Renal pelvis (tissue), 4 donors: ENCODE data around the gene ADAMTSL5. TPM values are rescaled to one million over a fixed set of nuclear protein-coding genes. Genes with fewer than 3 reads are reported as not detected.
"Not testable (repeated sequence)": the region's sequence is repeated elsewhere in the genome, so short reads cannot be mapped to it uniquely, and the experiment has no call there.

ENCODE experiments used
- DNase-seq: peaks from one replicate; pipeline ENCODE4 v3.0.0-alpha.2; 2013
- polyA plus RNA-seq, 3 donors: library from polyadenylated mRNA; unstranded; fragments of 120-200 nt; gene quantifications; one replicate each; pipeline ENCODE4 v1.2.1, GENCODE V29; 2013; ENCODE audit not compliant: insufficient read length in 3 of 3

The ADAMTSL5 gene
- polyA plus RNA-seq, 3 donors = 0.47 to 1.4 (median 0.78) TPM

DNA sequence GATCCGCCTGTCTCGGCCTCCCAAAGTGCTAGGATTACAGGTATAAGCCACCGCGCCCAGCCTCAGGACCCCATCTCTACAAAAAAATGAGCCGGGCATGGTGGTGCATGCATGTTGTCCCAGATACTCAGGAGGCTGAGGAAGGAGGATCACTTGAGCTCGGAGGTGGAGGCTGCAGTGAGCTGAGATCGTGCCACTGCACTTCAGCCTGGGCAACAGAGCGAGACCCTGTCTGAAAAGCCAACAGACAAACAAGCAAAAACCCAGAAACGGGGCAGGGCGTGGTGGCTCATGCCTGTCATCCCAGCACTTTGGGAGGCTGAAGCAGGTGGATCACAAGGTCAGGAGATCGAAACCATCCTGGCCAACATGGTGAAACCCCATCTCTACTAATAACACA, 18.0 kb upstream of the ADAMTSL5 start:
- not testable (repeated sequence) for DNase-seq

- no peak for DNase-seq
Measured at GRCh38 chr19:1529430-1529816, 16.6 kb upstream of the ADAMTSL5 start.

- no peak for DNase-seq
Measured at GRCh38 chr19:1528596-1529429, 16.0 kb upstream of the ADAMTSL5 start.

DNA sequence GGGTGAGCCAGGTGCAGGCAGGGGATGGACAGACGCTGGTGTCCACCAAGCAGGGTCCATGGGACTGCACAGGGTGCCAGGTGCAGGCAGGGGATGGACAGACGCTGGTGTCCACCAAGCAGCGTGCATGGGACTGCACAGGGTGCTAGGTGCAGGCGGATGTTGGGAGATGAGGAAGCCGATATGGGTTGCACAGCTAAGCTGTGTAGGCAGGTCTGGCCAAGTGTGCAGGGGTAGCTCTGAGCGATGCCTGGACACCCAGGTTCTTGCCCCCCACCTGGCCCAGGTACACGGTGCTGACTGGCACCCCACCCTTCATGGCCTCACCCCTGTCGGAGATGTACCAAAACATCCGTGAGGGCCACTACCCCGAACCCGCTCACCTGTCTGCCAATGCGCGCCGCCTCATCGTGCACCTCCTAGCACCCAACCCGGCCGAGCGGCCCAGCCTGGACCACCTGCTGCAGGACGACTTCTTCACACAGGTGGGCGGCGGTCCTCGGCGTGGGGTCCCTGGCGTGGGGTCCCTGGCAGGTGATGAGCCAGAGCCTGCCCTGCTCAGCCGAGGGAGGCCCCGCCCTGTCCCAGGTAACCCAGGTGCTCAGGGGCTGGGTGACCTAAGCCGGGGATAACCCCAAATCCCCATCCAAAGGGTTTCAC, 15.0 kb upstream of the ADAMTSL5 start:
- no peak for DNase-seq

DNA sequence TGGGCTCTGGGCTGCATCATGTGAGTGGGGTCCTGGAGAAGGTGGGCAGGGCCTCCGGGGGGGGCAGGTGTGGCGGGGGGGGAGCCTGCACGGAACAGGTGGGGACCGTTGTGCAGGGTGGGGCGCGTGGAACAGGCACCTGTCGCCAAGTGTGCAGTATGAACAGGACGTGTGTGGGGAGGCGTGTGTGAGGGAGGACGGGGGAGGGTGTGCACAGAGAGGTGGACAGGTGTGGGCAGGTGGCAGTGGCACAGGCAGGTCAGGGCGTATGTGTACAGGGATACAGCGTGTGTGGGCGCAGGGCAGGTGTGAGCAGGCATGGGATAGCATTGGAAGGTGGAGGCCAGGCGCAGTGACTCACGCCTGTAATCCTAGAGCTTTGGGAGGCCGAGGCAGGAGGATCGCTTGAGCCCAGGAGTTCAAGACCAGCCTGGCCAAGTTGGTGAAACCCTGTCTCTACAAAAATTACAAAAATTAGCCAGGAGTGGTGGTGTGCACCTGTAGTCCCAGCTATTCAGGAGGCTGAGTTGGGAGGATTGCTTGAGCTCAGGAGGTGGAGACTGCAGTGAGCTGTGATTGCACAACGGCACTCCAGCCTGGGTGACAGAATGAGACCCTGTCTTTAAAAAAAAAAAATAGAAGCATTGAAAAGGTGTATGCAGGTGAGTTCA, 14.3 kb upstream of the ADAMTSL5 start:
- DNase-seq = no peak

DNA sequence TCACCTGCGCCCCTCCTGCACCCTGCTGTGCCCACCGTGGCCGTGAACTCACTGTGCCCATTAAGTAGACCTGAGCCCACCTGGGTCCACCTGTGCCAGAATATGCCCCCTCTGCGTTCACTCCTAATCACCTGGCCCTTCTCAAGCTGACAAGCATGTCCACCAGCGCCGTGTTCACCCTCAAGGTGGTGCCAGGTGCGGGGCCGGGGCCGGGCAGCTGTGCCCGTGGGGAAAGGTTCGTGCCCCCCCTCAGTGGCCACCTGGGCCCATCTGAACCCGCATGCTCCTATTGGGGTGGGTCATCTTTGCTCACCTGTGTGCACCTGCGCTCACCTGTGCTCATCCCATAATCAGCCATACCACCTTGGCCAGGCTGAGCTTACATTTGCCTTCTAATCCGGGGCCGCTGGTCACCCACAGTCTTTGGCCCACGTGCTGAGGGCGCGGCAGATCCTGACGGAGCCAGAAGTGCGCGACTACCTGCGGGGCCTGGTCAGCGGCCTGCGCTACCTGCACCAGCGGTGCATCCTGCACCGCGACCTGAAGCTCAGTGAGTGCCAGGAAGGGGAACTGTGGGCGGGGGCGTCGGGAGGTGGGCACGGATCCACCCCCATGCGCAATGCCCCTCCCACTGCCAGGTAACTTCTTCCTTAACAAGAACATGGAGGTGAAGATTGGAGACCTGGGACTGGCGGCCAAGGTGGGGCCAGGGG, 13.4 kb upstream of the ADAMTSL5 start:
- no peak for DNase-seq

GRCh38 chr19:1525343-1525742, 12.5 kb upstream of the ADAMTSL5 start:
- DNase-seq = no peak

DNA sequence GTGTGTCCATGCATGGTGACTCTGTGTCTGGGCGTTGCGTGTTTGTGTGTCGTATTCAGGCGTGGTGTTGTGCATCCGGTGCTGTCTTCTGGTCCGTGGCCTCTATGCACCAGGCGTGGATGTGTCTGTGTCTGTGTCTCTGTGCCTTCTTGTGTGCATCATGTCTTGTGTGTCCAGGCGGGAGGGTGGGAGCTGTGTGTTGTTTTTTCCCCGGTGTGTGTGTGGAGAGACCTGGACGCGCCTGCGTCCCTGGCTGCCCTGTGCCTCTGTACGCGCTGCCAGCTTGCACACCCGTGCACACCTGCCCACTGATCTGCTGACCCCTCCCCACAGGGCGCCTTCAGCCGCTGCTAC, 12.1 kb upstream of the ADAMTSL5 start:
- DNase-seq = no peak

GRCh38 chr19:1524287-1524971, 11.6 kb upstream of the ADAMTSL5 start:
- no peak for DNase-seq

DNA sequence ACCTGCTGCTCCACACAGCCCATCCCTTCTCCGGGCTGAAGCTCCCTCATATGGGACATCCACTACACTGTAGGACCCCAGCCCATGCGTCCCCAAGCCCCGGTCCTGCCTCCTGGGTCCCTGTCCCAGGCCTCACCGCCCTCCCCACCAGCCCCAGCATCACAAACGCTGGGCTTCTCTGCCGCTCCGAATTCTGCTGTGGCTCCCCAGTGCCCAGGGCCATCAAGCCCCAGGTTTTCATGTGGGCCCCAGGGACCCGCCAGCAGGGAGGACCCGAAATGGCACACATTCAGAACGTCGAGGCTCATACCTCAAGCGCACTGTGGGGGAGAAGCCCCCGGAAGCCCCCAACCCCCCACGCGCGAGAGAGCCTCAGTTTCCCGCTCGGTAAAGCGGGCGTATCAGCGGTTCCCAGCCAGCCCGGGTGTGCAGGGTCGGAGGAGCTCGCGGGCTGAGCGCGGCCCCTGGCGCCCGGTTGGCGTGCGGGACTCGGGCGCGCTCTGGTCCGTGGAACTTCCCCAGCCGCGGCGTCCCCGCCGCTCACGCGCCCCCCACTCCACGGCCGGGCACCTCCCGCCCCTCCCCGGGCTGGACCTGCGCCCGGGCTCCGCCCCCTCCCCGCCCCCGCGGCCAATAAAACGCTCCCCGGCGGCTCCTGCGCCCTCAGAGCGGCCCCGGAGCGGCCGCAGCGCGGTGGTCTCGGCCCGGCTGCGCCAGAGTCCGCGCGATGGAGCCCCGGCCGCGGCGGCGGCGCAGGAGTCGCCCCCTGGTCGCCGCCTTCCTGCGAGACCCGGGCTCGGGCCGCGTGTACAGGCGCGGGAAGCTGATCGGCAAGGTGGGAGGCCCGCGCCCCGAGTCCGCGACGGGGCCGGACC, 10.8 kb upstream of the ADAMTSL5 start, which contains the start of gene PLK5:
TSS of gene PLK5 (plus strand) at position 666 of the 875 bp plus-strand sequence. CDS start 2,920 bp downstream, outside the sequence.
- DNase-seq = no peak

GRCh38 chr19:1522838-1523237, 10.0 kb upstream of the ADAMTSL5 start:
- no peak for DNase-seq

DNA sequence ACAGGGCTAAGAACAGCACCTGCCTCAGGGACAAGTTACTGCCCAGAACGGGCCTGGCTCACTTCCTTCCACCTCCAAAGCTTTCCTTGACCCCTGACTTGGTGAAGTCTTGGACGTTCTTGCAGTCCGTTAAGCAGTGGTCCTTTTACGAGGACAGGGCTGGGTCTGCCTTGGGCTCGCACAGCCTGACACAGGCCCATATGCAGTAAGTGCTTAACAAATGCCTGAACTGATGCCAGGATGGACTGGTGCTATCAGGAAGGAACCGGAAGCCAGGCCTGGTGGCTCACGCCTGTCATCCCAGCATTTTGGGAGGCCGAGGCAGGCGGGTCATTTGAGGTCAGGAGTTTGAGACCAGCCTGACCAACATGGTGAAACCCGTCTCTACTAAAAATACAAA, 9.2 kb upstream of the ADAMTSL5 start:
- DNase-seq = no peak

DNA sequence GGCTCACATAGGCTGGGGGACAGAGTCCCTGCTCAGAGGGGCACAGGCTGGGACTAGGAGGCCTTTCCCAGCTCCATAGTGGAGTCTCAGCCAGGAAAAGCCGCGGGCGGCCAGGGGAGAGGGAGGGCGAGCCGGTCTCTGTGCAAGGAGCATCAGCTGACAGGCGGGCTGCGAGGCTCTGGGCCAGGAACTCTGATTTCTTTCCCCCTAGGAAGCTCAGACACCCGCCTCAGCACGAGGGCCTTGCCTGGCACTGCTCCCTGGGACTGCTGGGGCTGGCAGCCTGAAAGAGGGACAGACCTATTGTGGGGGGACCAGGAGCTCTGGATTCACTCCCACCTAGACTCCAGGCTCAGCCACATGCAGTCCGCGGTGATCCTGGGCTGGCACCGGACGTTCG, 8.8 kb upstream of the ADAMTSL5 start:
- DNase-seq = no peak

DNA sequence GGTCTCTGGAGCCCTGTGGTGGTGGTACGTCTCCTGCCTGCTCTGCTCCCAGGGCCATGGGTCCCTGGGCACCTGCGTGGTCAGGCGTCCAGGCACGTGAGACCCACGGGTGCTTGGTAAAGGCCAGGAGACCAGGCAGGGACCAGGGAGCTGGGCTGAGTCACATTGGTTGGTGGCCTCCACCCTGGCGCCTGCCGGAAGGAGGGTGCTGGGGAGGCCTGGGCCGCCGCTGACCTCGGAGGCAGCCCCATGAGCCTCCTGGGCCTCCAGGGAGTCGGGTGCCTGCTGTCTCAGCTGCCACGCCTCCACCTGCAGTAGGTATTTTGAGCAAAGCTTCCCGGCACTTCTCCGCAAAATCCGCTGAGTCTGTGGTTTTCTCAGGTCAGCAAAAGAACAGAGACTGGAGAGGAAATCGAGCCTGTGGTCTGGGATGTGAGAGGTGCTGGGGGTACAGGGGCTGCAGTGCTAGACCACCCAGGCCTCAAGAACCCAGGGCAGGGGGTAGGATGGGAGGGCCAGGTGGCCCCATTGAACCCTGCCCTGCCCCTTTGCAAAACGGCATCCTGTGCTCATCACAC, 7.5 kb upstream of the ADAMTSL5 start:
- DNase-seq = no peak

DNA sequence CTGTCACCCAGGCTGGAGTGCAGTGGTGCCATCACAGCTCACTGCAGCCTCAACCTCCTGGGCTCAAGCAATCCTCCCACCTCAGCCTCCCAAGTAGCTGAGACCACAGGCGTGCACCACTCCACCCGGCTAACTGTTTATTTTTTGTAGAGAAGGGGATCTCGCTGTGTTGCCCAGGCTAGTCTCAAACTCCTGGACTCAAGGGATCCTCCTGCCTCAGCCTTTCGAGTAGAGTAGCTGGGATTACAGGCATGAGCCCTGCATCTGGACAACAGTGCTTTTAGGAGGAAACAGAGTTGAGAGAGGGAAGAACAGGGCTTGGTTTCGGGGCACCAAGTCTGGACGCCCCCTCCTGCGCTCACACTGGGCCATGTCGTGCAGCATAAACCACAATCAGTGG, 7.0 kb upstream of the ADAMTSL5 start:
- DNase-seq = not testable (repeated sequence)

DNA sequence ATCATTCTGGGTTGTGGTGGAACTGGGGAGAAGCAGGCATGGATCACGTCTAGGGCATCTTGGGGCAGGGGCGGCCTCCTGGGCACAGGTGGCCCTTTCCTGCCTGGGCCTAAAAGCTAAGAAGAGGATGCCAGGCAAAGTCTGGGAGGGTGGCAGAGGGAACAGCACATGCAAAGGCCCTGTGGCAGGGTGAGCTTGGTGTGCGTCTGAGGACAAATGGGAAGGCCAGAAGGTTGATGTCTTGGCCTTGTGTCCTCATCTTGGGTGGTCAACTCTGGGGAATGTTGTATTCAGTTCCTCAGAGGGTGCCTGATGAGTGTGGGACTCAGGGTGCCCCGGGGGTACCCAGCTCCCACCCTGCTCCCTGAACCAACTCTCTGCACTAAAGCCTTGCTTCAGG, 5.7 kb upstream of the ADAMTSL5 start:
- DNase-seq = no peak

DNA sequence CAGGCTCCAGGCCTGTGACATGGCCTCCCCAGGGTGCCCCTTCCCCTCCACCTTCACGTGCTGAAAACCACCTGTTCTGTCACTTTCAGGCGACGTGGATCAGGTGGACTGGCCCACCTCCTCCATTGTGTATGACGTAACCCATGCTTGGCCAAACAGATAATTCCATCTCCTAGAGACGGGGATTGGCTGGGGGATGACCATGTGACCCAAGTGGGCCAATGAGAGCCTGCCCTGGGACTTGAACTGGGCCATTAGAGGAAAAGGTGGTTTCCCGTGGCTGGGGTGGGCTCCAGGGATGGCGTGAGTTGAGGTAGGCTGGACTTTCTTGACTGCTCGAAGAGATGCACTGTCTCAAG, 3.6 kb upstream of the ADAMTSL5 start:
- DNase-seq = no peak

GRCh38 chr19:1514986-1515721, 2.3 kb upstream of the ADAMTSL5 start:
- no peak for DNase-seq

DNA sequence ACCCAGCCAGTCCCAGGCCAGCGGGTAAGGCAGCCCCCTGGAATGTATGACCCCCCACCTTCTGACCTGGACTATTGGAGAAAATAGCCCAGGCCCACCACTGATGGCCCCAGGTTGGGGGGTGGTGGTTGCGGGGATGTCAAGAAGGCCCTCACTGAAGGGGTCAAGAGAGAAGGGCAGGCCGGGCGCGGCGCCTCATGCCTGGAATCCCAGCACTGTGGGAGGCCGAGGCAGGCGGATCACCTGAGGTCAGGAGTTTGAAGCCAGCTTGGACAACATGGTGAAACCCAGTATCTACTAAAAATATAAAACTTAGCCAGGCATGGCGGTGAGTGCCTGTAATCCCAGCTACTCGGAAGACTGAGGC, 1.5 kb upstream of the ADAMTSL5 start:
- no peak for DNase-seq
